Testis (tissue), 3 donors: ENCODE measurements around the gene HRAS. TPM values are rescaled to one million over a fixed set of nuclear protein-coding genes. Genes with fewer than 3 reads are reported as not detected.

Experiments used
- DNase-seq: peaks from one replicate; pipeline ENCODE4 v3.0.0-alpha.2; 2019
- H3K27ac ChIP-seq, 2 donors: fragments of 200-600 bp; sonication (generic); one replicate each; pipeline ENCODE4 v1.5.1; 2019
- H3K27me3 ChIP-seq: fragments of 200-600 bp; sonication (generic); one replicate; pipeline ENCODE4 v1.5.1; 2019
- H3K36me3 ChIP-seq: fragments of 200-600 bp; sonication (generic); one replicate; pipeline ENCODE4 v1.5.1; 2017; ENCODE audit warnings: low read depth; ENCODE audit errors: missing control alignments
- H3K4me1 ChIP-seq: fragments of 200-600 bp; sonication (generic); one replicate; pipeline ENCODE4 v1.5.1; 2019
- H3K4me3 ChIP-seq, 2 donors: fragments of 200-600 bp; sonication (generic); one replicate each; pipeline ENCODE4 v1.5.1; 2017 to 2019
- H3K9me3 ChIP-seq: fragments of 200-600 bp; sonication (generic); one replicate; pipeline ENCODE4 v1.5.1; 2017
- CTCF ChIP-seq, 3 experiments: fragments of 450-650 bp in 2 of 3; fragments of 200-600 bp in 1 of 3; sonication (generic) in 1 of 3; IDR thresholded peaks; one replicate each; pipeline ENCODE4 v1.5.1; 2016 to 2019; ENCODE audit warnings: antibody characterized with exemption in 3 of 3, mild to moderate bottlenecking in 2 of 3, moderate library complexity in 1 of 3
- POLR2A ChIP-seq: fragments of 450-650 bp; IDR thresholded peaks from one replicate; pipeline ENCODE4 v1.6.1; 2017; ENCODE audit warnings: antibody characterized with exemption, mild to moderate bottlenecking, moderate library complexity
- WGBS, 2 donors: methylation state at CpG; one replicate each; pipeline ENCODE4 v1.1.5; 2018; 5-methylcytosine and 5-hydroxymethylcytosine counted together
- intact Hi-C: fragments of 100-400 bp; cut with DNase I; formaldehyde crosslinking; loops from one replicate; pipeline ENCODE4 v1.15.1; 2023; ENCODE audit warnings: low total_unique reads
- polyA plus RNA-seq: library from polyadenylated mRNA; stranded (reverse); fragments of 350-450 nt; fragmentation: Illumina TruSeq; extraction: RNeasy Lipid Tissue Mini Kit (QIAGEN cat#74804); gene quantifications from one replicate; pipeline ENCODE4 v1.2.3, GENCODE V29; 2014; ENCODE audit warnings: low read depth, low replicate concordance; ENCODE audit not compliant: insufficient read depth
- total RNA-seq, 2 donors: library from RNA; depleted of rRNA; stranded (reverse); fragments of >200 nt; gene quantifications; one replicate each; pipeline ENCODE4 v1.2.3, GENCODE V29; 2016

The HRAS gene
- total and polyA plus RNA-seq, 3 donors from 2014 or later: 31.4 to 49.7 (median 35.1) TPM

- Histone ChIP-seq H3K4me3 (no peak overlapping the region), H3K27me3 (no peaks in the 10 kb centered on the region), H3K4me1 (peaks cover 2% of the 10 kb centered on the region), H3K27ac (no peak overlapping the region), H3K9me3 (no peaks in the 10 kb centered on the region), H3K36me3 (no peaks in the 10 kb centered on the region)
- intact Hi-C loops: no loop called here
- 92 to 95% methylated on average over 29 of the region's 29 CpGs for WGBS, 2 donors
- no peak for TF ChIP-seq POLR2A
- no peak for TF ChIP-seq CTCF (IDR thresholded peaks at IDR 0.05)
- no peak for DNase-seq
Observed at GRCh38 chr11:512761-513595, 22.4 kb downstream of the HRAS start.

DNA sequence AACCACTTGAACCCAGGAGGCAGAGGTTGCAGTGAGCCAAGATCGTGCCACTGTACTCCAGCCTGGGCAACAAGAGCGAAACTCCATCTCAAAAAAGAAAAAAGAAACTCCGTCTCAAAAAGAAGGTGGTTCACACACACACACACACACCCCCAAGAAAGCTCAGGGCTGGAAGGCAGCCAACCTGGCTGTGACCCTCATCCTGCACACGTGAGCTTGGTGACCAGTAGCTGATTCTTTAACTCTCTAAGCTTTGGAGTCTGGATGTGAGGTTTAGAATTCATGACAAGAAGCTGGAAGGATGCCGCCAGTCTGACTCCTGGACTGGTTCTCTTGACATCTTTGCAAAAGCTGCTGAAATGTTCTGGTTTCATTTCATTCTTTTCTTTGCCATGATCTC, 26.4 kb downstream of the HRAS start:
- no peak for DNase-seq
- intact Hi-C loops: no loop called here
- H3K27me3 ChIP-seq: no peaks in the 10 kb centered on the region
- H3K9me3 ChIP-seq: no peaks in the 10 kb centered on the region
- WGBS, 2 donors: 84% methylated on average over 5 of the region's 5 CpGs
- H3K4me1 ChIP-seq: peaks cover 16% of the 10 kb centered on the region
- no peak overlapping the region for H3K4me3 ChIP-seq
- no peaks in the 10 kb centered on the region for H3K36me3 ChIP-seq
- TF ChIP-seq CTCF (IDR thresholded peaks at IDR 0.05): no peak
- TF ChIP-seq POLR2A: no peak
- no peak overlapping the region for H3K27ac ChIP-seq

DNA sequence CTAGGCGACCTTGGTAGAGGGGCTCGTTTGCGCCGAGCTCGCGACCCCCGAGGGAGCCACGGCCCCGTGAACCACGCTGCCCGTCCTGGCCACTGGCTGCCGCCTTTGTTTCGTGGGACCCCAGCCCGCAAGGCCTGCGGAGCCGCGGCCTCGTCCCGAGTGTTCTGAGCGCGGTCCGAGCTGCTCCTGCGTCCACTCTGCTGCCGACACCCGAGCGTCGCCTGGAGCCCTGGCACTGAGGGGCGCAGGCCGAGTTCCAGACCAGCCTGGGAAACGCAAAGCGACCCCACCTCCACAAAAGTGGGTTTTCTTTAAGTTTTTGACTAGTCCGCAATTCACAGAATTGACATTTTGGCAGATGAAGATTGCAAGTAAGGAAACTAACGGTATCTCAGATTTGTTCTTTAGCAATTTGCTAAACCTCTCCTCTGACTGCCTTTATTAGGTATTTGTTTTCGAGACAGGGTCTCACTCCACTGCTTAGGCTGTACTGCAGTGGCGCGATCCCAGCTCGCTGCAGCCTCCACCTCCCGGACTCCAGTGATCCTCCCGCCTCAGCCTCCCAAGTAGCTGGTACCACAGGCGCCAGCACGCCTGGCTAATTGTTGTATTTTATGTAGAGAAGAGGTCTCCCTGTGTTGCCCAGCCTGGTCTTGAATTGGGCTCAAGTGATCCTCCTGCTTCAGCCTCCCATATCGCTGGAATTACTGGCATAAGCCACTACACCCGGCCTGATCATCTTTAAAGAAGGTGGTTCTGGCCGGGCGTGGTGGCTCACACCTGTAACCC, 27.5 kb downstream of the HRAS start:
- no peaks in the 10 kb centered on the region for H3K36me3 ChIP-seq
- peak overlapping the region; percentile 81 to 96 for H3K4me3 ChIP-seq
- no peak for TF ChIP-seq CTCF (IDR thresholded peaks at IDR 0.05)
- no peak for TF ChIP-seq POLR2A
- no peaks in the 10 kb centered on the region for H3K9me3 ChIP-seq
- 32 to 40% methylated on average over 27 to 43 of the region's 45 CpGs for WGBS, 2 donors
- no peak for DNase-seq
- H3K4me1 ChIP-seq: peaks cover 25% of the 10 kb centered on the region
- peak overlapping the region in 1 of 2 donors; percentile 100 for H3K27ac ChIP-seq
- intact Hi-C loops: no loop called here
- no peaks in the 10 kb centered on the region for H3K27me3 ChIP-seq

DNA sequence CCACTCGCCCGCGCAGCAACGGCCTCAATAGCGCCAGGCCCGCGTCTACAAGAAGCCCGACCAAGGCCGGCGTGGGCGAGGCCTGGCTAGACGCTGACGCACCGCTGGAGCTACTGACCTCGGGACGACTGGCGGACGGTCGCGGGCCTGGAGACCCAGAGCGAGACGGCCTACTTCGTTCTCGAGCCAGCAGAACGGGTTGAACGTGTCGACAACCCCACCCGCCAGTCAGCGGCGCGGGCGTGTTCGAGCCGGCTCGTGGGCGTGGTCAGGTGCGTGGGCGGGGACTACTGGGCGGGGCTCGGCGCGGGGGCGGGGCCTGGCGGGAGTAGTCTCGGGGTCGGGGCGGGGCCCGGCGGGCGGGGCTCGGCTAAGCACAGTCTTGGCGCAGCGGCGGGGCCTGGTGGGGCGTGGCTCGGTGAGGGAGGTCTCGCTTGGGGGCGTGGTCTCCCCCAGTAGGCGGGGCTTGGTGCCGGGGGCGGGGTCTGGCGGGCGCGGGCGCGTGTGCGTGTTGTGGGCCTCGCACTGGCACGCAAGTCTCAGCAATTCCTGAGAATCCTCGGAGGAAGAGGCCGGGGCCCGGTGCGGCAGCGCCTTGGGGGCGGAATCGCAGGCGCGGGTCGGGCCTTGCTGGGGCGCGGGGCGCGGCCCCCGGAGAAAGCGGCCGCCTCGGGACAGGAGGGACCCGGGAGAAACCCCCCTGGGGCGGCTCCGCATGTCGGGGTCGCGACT, 28.2 kb downstream of the HRAS start, which contains the start of gene RNH1:
RNH1 (minus strand) TSS at position 248 of the 732 bp plus-strand sequence. CDS start 5,080 bp downstream, outside the sequence.
- Histone ChIP-seq H3K27ac (peak within 1 kb of the TSS; percentile 91 to 100), H3K36me3 (no peaks in the 10 kb centered on the region), H3K27me3 (no peaks in the 10 kb centered on the region), H3K4me3 (peak within 1 kb of the TSS; percentile 81 to 96), H3K9me3 (no peaks in the 10 kb centered on the region), H3K4me1 (peaks cover 25% of the 10 kb centered on the region)
- peak; percentile 99 for DNase-seq
- intact Hi-C loops: no loop called here
- 0% methylated on average over 11 to 35 of the region's 93 CpGs for WGBS, 2 donors
- TF ChIP-seq CTCF (IDR thresholded peaks at IDR 0.05) (no peak), POLR2A (no peak)
